ENCODE results near the gene CCDC97.
A peak's percentile ranks its signal among the peaks of the same experiment; 100 is the strongest.
"Not testable (repeated sequence)": the region's sequence is repeated elsewhere in the genome, so short reads cannot be mapped to it uniquely, and the experiment has no call there.

CCDC97 gene

DNA sequence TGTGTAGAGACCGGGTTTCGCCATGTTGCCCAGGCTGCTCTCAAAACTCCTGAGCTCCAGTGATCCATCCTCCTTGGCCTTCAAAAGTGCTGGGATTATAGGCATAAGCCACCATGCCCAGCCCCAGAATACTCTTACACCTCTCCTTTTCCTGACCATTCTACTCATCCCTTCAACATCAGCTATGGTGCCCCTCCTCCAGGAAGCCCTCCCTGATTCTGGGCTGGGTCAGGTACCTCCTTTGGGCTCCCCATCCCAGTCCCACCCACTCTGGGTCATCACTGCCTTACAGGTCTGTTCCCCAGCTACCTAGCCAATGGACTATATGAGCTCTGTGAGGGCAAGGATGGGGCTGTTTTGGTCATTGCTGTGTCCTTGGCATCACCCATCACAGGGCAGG lies 34.2 kb downstream of the CCDC97 start:
- DNase-seq: no peak

DNA sequence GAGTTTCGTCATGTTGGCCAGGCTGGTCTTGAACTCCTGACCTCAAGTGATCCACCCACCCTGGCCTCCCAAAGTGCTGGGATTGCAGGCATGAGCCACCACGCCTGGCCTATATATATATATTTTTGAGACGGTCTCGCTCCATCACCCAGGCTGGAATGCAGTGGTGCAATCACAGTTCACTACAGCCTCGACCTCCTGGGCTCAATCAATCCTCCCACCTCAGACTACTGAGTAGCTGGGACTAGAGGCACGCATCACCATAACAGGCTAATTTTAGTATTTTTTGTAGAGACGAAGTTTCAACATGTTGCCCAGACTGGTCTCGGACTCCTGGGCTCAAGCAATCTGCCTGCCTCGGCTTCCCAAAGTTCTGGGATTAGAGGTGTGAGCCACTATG lies 36.9 kb downstream of the CCDC97 start:
- DNase-seq: not testable (repeated sequence)

DNA sequence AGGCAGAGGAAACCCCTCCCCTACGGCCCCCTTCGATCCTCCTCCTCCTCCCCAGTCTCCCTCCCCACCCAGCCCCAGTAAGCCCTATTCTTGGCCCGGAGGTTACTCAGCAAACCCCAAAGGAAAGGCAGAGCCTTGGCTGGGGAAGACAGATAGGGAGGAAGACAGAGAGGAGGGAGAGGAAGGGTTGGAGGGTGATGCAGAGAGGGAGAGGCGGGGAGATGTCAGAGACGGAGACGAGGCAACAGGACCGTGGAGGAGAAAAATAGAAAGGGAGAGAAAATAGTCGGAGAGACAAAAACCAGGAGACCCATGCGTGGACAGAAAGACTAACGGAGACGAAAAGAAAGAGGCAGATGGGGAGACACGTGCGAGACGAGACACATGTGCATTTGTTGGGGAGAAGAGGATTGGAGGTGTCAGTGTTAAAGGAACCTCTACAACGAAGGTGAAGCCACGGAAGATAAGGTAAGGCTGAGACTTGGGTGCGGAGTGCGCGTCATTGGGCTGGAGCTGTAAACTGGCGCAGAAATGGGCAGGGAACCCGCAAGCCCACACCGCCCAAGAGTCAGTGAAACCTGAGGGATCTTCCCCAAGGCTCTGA lies 40.9 kb downstream of the CCDC97 start:
- DNase-seq: no peak

DNA sequence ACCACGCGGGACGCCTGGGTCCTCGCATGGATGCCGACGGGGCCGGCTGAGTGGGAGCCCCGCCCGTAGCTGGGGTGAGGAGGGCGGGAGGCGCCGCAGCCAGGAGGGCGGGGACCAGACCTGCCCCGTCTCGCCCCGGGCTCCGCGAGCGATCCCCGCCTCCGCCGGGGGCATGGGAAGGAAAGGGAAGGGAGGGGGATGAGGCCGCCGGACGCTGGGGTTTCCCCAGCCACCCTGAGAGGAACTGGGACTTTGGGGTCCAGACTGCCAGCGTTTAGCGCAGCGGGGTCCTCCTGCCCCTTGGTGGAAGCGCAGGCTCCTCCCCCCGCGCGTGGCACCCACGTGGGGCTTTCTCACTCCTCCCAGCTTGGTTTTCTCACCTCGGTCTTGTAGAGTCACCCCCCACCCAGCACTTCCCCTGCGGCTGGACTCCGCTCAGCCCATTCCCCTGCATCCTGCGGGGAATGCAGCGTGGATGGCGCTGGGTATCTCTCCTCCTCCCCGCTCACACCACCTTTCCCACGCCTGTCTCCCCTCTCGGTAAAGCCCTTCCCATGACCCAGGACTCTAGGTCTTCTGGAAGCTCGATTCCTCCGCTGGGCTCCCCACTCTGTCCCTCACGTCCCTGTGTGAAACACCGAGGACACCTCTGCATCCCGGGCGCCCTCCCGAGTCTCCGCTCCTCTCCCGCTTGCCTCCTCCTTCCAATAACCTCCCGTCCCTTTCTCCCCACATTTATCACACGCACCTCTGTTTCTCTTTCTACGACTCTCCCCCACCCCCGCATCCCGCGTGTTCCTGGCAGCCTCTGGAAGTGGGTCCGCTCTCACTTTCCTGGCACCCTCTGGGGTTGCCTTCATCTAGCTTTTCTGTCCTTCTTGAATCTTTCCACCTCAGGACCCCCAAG lies 41.6 kb downstream of the CCDC97 start:
- DNase-seq: peak; percentile 80

DNA sequence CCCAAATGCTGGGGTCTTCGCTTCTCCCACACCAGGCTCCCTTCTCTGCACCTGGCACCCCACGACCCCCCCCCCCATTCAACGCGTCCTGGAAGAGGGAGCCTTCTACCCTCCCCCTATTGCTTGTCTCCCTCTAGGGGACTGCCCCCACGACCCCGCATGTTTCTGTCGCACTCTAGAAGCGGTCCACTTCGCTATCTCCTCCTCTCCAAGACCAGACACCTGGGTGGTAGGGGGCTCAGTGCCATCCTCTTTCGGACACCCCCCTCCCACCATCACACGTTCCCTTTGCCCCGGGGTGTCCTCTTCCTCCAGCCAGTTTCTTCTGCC lies 42.3 kb downstream of the CCDC97 start:
- DNase-seq: no peak

DNA sequence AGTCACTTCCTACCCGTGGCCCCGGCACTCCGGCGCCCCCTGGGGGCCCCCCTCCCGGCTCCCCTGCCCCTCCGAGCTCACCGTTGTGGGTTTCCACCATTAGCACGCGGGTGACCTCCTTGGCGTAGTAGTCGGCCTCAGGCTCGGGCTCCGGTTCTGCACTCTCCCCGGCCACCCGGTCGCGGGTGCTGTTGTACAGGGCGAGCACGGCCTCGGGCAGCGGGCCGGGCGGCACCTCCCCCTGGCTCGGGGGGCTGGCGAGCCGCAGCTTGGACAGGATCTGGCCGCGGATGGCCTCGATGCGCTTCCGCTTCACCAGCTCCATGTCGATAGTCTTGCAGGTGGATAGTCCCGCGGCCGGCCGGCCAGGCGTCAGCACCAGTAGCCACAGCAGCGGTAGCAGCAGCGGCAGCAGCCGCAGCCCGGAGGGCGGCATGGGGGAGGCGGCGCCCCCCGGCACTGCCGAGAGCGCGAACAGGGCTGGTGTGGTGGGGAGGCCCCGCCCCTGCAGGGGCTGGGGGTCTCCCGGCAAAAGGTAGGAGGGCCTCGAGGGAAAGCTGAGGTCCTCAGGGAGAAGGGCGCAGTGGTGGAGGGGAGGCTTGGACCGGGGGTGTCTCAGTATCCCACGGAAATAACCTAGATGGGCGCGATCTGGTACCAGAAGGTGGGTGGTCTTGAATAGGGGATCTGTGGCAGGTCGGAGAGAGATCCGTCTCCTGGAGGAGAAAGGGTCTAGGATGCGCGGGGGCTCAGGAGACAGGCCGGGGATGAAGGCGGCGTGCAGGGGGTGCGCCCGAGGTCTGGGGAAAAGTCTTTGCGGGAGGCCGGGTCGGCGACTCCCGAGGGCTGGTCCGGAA lies 42.9 kb downstream of the CCDC97 start:
- peak; percentile 72 to 75 for DNase-seq

DNA sequence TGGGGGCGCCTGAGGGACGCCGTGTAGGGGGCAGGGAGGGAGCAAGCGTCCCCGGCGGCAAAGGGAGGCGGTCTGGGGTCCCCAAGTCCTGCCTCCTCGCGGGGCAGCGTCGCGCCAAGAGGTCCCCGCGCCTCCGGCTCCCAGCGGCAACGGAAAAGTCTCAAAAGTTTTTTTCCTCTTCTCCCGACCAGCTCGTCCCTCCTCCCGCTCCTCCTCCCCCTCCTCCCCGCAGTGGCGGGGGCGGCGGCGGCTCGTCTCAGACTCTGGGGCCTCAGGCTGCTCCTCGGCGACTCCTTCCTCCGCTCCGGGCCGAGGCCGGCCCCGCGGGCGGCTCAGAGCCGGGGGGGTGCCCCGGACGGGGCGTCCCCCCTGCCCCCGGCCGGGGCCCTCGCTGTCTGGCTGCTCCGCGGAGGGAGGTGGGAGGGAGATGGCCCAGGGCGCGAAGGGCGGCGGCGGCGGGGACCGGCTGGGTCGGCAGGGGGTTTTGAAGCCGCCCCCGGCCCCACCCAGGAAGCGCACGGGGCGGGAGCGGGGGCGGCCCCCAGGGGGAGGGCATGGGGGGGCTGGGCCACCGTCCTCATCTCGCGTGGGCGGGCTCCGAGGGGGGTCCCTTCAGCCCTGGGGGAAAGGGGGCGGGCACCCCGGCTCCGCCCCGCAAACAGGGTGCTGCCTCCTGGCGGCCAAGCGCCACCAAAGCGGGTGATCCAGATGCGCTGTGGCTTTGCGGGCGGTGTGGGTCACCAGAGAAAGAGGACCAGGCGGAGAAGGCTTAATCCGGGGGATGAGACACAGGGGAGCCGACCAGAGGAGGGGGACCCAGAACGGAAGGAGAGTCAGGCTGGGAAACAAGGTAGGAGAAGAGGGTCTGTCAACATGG lies 43.7 kb downstream of the CCDC97 start, which contains the start of gene TGFB1:
Gene TGFB1, minus strand, starts transcription at position 457 of the 877 bp plus-strand sequence. CDS start 878 bp downstream, outside the sequence.
- peak; percentile 94 to 95 for DNase-seq

DNA sequence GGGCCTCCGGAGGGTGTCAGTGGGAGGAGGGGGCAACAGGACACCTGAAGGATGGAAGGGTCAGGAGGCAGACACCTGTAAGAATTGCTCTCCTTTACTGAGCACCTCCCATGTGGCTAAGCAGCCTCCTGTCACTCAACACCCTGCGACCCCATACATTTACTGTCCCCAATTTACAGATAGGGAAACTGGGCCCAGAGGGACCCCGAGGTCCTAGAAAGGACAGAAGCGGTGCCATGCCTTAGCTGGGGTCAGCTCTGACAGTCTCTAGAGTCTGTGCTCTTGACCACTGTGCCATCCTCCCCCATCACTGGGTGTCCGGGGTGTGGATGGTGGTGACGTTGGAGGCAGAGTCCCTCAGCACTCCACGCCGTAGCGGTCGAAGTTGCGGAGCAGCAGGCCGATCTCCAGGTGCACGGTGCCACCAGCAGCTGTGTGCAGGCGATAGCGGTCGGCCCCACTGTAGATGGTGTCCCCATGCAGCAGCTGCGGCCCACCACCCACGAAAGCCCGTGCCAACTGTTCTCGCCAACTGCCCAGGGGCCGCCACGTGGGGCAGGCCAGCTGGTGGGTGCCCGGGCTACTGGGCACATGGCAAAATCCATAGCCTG lies 44.5 kb downstream of the CCDC97 start:
- DNase-seq: no peak

DNA sequence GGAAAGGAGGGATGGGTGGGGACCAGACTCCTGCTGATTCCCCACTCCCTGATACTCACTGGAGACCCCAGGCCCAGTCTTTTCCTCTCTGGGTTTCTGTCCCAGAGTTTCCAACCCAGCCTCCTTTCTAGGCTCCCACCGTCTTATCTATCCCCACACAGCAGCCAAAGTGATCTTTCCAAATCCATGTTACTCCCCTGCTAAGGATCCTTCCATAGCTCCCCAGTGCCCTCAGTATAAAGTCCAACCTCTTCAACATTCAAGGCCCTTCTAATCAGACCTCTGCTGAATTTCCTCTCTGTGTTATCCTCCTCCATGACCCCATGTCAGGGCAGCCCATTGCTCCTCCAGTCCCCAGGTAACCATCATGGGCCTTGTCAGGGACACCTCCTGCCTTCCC lies 45.1 kb downstream of the CCDC97 start:
- no peak for DNase-seq

DNA sequence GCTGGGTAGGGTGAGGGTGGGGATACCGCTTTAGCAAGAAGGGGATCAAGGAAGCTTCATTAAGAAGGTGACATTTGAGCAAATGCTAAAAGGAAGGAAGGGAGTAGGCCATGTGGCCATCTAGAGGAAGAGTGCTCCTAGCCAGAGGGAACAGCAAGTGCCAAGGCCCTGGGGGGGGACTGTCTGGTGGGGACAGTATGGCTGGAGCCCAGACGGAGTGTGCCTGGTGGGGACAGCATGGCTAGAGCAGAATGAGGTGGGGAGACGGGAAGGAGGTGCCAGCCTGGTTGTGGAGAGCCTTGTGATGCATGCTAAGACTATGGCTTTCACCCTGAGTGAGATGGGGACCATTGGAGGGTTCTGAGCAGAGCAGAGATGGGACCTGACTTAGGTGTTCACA lies 45.8 kb downstream of the CCDC97 start:
- DNase-seq: no peak

DNA sequence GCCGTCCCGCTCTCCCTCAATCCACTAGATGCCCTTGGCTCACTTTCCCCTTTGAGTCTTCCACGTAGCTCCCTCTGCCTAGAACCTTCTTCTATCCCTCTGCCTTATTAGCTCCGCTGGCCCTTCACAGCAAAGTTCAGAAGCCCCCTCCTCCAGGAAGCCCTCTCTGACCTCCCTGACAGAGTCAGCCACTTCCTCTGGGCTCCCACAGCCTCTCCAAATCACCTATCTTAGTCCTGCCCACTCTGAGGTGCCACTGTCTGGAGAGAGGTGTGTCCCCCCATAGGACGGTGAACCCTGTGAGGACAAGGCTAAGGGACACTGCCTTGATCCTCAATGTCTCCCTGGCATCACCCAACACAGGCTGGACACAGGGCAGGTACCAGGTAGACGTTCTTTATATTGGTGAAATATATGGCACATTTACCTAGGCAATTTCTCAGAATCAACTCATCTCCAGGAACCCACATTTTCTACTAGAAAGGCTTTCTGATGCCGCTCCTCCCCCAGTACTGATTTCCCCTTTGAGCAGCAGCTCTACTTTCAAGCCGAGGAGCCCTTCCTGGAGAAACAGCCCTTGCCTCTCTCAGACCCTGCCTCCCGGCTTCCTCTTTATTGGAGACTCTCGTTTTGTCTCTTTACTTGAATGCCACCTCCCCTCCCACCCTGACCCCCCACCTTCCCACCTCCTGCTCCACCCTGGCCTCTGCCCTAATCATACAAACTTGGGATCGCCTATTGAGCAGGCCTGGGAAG lies 47.2 kb downstream of the CCDC97 start:
- DNase-seq: peak; percentile 44 to 45

DNA sequence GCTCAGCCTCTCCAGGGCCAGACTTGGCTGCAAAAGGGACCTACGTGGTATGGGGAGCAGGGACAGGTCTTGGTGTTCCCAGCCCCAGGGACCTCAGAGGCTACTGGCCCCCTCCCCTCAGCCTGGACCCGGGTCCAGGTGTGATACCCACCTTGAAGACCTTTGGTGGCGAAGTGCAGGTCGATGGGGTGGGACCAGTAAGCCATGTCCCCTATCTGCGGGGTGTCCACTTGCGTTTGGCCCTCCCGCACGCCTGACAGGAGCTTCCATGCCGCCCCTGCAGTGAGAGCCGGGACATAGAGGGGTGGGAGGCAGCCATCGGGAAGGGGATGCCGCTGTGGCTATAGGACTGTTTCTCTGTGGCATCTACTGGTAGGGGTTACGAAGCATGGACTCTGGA lies 47.8 kb downstream of the CCDC97 start:
- DNase-seq: no peak

DNA sequence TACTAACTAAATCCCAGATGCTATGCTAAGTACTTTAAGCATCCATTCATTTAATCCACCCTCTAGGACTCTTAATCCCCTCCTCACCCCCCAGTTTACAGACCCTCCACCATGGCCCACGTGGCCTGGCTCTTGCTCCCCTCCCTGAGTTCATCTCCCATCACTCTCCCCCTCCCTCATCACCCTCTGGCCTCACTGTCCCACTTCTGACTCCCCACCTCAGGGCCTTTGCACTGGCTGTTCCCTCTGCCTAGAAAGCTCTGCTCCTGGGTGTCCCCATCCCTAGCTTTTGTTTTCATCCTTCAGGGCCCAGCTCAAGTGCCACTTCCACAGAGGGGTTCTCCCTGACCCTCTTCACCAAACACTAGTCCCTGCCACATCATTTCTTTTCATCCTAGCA lies 49.8 kb downstream of the CCDC97 start:
- no peak for DNase-seq

DNA sequence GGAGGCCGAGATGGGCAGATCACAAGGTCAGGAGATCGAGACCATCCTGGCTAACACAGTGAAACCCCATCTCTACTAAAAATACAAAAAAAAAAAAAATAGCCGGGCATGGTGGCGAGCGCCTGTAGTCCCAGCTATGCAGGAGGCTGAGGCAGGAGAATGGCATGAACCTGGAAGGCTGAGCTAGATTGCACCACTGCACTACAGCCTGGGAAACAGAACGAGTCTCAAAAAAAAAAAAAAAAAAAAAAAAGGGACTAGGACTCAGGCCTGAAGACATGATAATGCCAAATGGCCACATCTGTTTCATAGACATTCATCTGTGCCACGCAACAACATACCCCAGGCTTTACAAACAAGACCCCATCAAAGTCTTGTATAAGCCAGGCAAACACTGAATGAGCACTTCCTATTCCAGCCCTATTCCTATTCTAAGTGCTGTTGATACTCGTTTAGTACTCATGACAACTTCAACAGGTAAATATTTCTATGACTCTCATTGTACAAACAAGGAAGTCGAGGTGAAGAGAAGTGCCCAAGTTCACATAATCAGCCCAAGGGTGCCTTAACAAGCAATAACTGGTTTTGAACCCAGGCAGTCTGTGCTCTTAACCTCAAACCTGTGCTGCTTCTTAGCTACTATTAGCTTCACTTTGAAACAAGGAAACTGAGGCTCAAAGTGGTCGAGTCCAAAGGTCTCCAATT lies 52.3 kb downstream of the CCDC97 start:
- no peak for DNase-seq

DNA sequence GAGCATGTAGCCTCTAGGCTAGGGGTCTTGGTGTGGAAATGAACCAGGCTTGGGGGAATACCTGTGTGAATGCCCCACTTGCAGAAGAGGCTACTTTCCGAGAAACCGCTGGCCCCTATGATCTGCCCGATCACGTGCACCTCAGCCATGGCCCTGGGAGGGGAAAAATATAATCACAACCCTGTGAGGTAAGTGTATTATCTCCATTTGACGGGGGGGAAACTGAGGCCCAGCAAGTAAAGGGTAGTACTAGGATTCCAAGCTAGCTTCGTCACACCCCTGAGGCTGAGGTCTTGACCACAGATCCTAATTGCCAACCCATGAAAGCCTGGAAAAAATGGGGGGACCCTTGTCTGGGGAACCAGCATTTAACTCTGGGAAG lies 53.4 kb downstream of the CCDC97 start:
- DNase-seq: no peak

DNA sequence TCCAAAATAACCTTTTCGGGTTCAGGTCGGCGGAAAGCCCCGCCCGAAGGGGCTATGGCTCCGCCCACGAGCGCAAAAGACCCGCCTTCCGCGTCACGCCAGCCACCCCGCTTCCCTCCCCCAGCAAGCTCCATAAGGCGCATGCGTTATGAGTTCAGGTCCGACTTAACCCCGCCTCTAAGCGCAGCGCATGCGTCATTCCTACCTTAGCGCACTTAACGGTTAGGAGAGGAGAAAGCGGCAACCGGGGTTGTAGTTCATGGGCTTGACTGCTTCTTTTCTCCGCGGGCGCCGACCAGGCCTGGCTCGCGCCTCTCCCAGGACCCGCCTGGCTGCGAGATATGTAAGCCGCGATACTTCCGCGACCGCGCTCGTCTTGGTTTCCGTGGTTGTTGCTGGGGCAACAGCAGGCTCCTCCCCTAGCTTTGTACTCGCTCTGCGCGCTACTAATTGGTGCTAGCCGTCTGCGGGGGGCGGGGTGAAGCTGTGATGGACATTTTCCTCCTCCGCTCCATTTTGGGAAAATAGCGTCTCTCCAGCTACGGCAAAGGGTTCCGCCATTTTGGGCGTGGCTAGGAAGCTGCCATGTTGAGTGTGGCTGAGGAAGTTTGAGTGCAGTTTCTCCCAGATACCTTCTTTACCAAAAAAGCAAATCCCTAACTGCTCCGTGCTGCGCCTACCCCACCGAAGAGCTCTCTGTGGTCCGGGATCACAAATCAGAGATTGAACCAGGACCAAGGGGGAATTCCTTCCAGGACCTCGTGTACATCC lies 54.0 kb downstream of the CCDC97 start, which contains the start of gene B9D2:
Gene B9D2, minus strand, starts transcription at position 397 of the 771 bp plus-strand sequence. CDS start 630 bp downstream, outside the sequence.
- DNase-seq: peak; percentile 98

DNA sequence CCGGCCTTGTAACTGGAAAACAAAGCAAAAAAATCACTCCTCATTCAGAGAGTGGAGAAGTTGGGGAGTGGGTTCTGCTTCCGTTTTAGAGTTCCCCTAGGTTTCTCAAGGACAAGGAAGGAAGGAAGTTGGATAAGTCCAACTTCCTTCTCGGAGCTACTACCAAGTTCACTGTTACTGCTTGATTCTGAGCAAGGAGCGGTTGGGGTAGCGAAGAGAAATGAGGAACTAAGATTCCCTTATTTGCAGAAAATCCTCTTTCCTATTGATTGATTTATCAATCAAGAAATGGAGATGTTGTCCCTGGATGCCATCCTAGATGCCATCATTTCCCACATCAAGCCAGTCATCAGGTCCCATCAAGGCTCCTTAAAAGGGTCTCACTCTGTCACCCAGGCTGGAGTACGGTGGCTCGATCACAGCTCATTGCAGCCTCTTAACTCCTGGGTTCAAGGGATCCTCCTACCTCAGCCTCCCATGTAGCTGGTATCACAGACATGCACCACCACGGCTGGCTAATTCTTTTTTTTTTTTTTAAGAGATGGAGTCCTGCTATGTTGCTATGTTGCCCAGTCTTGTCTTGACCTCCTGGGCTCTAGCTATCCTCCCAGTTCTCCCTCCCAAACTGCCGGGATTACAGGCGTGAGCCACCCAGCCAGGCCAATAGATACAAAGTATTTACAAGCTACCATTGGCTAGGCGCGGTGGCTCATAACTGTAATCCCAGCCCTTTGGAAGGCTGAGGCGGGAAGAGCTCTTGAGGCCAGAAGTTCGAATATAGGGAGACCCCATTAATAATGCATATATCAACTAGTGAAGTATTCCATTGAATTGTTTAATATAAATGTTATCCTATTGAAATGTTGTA lies 54.8 kb downstream of the CCDC97 start:
- no peak for DNase-seq

DNA sequence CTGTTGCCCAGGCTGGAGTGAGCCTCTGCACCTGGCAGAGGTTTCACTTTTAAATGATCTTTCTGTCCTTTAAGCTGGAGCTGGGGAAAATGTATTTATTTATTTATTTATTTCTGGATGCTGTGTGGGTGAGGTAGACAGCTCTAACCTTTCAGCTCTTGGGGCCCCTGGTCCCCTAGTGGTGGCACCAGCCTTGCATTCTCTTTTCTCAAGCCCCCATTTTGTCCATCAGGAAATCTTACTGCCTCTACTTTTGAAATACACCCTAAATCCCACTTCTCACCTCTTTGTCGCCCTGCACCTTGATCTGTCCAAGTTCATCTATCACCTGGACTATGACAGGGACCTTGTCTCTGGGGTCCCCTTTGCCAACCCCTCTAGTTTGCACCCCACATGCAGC lies 56.1 kb downstream of the CCDC97 start:
- DNase-seq: no peak

All from activated CD4-positive, alpha-beta T cell treated with anti-CD3 and anti-CD28 coated beads, Interleukin-2, amount 50 U/mL, for 4 hours (primary cell).